HG02678 (cell line): Measurements from ENCODE around the gene CRAT.

Experiments used
- ATAC-seq: cut with Tn5 transposase; IDR thresholded peaks from one replicate; pipeline ENCODE4 v1.9.1; 2021; ENCODE audit warnings: mild to moderate bottlenecking, moderate library complexity; ENCODE audit not compliant: unreplicated experiment

Gene CRAT

DNA sequence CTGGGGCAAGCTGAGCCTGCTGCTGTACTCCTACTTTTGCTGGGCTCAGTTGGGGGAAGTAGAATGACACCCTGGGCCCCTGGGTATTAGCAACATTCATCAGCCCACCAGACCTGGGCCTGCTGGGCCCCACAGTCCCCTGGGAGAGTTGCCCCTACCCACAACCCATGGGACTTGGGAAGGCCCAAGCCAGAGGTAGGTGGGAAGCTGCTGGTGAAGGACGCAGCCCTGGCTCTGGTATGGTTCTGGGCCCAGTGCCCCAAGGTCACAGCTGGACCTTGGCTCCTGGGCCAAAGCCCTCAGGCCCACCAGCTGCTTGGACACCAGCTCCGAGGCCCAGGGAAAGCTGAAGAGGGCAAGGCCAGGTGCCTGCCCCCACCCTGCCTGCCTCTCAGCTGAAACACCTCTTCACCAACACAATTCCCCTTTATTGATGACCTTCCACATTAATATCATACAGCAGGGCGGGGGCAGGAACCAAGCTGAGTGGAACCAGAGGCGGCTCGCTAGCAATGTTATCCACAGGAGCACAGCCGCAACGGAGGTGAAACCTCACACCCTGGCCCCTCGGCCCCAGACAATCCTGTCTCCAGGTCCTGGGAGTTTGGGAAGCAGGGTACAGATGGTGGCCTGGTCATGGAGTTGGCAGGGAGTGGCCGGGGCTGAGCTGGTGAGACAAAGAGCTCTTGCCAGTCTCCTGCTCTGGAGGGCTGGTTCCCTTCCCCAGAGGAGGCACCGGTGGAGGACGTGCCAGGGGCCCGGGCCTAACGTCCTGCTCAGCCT lies 16.0 kb downstream of the CRAT start:
- ATAC-seq, result no peak

- ATAC-seq, result no peak
Measured at GRCh38 chr9:129093602-129094386, 16.8 kb downstream of the CRAT start.

- ATAC-seq, result no peak
Measured at GRCh38 chr9:129089246-129089645, 21.3 kb downstream of the CRAT start.

DNA sequence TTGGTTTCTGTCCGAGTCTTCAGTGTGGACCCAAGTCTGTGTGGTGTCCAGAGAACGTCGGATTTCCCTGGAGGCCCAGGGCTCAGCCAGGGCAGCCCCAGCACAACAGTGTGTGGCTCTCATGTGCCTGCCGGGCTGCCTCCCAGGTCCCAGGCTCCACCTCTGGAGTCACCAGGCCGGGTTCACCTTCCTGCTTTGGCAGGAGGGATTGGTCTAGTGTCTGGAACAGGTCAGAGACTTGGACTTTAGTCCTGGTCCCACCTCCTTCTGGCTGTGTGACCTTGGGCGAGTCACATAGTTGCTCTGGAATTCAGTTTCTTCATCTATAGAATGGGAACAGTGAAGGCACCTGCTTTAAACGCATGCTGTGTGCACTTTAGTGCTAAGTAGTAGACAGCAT lies 26.5 kb downstream of the CRAT start:
- no peak for ATAC-seq

- no peak for ATAC-seq
Measured at GRCh38 chr9:129081388-129081904, 29.1 kb downstream of the CRAT start.

GRCh38 chr9:129080601-129081387 lies 29.8 kb downstream of the CRAT start, which contains the start of gene DOLPP1:
Gene DOLPP1, plus strand, starts transcription at chr9:129081111. Its CDS starts 21 bp downstream, at chr9:129081132.
- peak; percentile 91 for ATAC-seq

GRCh38 chr9:129080298-129080600 lies 30.3 kb downstream of the CRAT start:
- ATAC-seq, result no peak

DNA sequence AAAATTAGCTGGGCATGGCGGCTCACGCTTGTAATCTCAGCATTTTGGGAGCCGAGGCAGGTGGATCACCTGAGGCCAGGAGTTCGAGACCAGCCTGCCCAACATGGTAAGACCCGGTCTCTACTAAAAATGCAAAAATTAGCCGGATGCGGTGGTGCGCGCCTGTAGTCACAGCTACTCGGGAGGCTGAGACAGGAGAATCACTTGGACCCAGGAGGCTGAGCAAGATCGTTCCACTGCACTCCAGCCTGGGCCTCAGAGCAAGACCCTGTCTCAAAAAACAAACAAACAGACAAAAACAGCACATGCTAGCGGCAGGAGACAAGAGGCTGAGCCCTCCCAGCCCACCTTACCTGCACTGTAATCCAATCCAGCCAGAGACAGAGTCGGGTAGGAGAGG lies 30.8 kb downstream of the CRAT start:
- no peak for ATAC-seq

GRCh38 chr9:129078691-129079503 lies 31.7 kb downstream of the CRAT start:
- ATAC-seq, result no peak

DNA sequence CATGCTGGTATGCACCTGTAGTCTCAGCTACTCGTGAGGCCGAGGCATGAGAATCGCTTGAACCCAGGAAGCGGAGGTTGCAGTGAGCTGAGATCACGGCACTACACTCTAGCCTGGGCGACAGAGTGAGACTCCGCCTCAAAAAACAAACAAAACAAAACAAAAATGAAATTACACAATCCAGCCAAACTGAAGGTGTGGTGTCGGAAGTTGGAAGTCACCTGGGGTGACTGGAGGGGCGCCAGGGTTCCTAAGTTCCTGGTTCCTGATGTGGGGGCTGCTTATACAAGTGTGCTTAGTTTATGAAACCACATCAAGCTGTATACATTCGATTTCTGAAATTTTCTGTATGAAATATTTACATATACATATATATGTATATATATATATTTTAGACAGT lies 33.4 kb downstream of the CRAT start:
- ATAC-seq, result no peak

GRCh38 chr9:129076640-129077037 lies 34.0 kb downstream of the CRAT start:
- ATAC-seq, result no peak

GRCh38 chr9:129075996-129076639 lies 34.5 kb downstream of the CRAT start:
- ATAC-seq, result no peak

DNA sequence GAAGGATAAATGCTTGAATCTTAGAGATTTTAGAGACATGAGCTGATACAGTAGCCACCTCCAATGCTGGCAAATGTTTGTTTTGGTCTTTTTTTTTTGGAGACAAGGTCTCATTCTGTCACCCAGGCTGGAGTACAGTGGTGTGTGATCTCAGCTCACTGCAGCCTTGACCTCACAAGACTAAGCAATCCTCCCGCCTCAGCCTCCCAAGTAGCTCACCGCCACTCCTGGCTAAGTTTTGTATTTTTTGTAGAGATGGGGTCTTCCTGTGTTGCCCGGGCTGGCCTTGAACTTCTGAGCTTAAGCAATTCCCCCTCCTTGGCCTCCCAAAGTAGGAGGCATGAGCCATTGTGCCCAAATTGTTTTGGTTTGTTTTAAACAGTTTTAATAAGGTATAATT lies 36.5 kb downstream of the CRAT start:
- ATAC-seq, result no peak

GRCh38 chr9:129073404-129073803 lies 37.2 kb downstream of the CRAT start:
- no peak for ATAC-seq

DNA sequence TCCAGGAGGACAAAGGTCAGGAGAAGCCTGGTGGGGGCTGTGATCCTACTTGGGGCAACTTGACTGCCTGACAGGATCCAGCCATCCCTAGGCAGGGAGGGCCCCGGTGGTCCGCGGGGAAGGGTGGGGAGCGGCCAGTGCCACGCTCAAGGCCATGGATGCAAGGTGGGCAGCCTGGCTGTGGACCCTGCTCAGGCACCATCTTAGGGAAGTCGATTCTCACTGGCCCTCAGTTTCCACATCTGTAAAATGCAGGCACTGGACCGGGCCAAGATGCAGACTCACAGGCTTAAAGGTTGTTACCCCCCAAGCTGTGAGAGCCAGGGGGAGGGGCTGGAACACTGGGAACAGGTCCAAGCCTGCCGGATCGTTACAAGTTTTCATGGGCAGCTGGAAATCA lies 38.4 kb downstream of the CRAT start:
- no peak for ATAC-seq

- no peak for ATAC-seq
Measured at GRCh38 chr9:129071526-129072126, 39.0 kb downstream of the CRAT start.

- ATAC-seq, result no peak
Measured at GRCh38 chr9:129070696-129071525, 39.7 kb downstream of the CRAT start.

GRCh38 chr9:129069862-129070641 lies 40.5 kb downstream of the CRAT start:
- ATAC-seq, result no peak
